Measurements from ENCODE around the gene AK2.
A peak's percentile ranks its signal among the peaks of the same experiment; 100 is the strongest.

DNA sequence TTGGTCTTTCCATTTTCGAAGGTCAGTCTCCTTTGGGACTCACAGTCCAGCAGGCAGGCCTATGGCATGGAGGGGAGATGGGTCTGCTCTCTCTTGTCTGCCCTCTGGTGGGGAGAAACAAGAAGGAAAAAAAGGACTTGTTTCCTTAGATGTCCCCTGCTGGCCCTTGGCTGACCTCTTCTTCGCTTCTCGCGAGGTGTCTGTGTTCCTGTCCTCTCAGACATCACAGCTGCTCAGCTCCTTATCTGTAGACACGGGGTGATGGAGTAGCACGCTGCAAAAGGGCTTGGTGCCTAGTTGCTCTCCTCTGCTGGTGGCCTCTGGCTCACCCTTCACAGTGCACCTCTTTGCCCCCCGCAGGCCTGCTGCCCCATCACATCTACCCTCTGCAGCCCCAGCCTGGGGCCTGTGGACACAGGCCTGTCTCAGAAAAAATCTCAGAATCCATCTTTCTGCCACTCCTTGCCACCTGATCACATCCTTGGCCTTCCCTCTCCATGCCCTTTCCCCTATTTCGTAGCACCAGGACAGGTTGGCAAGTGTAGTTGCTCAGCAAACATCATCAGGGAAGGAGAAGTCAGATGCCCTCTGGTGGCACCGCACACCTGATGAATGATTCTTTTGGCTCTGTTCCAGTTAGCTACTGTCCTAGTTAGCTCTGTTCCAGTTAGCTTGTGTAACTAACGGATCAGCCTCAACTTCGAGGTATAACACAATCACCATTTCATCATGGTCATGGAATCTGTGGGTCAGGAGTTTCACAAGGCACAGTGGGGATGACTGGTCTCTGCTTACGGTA, 18.7 kb upstream of the AK2 start:
- TF ChIP-seq, protein P1, sequence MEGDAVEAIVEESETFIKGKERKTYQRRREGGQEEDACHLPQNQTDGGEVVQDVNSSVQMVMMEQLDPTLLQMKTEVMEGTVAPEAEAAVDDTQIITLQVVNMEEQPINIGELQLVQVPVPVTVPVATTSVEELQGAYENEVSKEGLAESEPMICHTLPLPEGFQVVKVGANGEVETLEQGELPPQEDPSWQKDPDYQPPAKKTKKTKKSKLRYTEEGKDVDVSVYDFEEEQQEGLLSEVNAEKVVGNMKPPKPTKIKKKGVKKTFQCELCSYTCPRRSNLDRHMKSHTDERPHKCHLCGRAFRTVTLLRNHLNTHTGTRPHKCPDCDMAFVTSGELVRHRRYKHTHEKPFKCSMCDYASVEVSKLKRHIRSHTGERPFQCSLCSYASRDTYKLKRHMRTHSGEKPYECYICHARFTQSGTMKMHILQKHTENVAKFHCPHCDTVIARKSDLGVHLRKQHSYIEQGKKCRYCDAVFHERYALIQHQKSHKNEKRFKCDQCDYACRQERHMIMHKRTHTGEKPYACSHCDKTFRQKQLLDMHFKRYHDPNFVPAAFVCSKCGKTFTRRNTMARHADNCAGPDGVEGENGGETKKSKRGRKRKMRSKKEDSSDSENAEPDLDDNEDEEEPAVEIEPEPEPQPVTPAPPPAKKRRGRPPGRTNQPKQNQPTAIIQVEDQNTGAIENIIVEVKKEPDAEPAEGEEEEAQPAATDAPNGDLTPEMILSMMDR (IDR thresholded peaks at IDR 0.05; ENCODE audit: low read depth, low read length, missing input control): peak; percentile 69
- peak in 1 of 2 donors; percentile 76 for TF ChIP-seq EGR1 (IDR thresholded peaks at IDR 0.05; ENCODE audit: low read depth in 2 of 2)
- peak; percentile 79 for TF ChIP-seq SP1 (IDR thresholded peaks at IDR 0.05)
- TF ChIP-seq, protein P2, sequence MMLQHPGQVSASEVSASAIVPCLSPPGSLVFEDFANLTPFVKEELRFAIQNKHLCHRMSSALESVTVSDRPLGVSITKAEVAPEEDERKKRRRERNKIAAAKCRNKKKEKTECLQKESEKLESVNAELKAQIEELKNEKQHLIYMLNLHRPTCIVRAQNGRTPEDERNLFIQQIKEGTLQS (IDR thresholded peaks at IDR 0.05): peak; percentile 97
- peak; percentile 2 for TF ChIP-seq YY1 (IDR thresholded peaks at IDR 0.05)
- peak in 1 of 2 donors; percentile 51 for TF ChIP-seq GABPA (IDR thresholded peaks at IDR 0.05 in 1 of 2, conservative IDR thresholded peaks at IDR 0.05 in 1 of 2)
- no peak for TF ChIP-seq TAF1 (conservative IDR thresholded peaks at IDR 0.05)
- TF ChIP-seq, protein P3, sequence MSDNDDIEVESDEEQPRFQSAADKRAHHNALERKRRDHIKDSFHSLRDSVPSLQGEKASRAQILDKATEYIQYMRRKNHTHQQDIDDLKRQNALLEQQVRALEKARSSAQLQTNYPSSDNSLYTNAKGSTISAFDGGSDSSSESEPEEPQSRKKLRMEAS (IDR thresholded peaks at IDR 0.05): peak; percentile 58
- TF ChIP-seq RXRA (IDR thresholded peaks at IDR 0.05): peak; percentile 92 to 93
- TF ChIP-seq, protein P4, sequence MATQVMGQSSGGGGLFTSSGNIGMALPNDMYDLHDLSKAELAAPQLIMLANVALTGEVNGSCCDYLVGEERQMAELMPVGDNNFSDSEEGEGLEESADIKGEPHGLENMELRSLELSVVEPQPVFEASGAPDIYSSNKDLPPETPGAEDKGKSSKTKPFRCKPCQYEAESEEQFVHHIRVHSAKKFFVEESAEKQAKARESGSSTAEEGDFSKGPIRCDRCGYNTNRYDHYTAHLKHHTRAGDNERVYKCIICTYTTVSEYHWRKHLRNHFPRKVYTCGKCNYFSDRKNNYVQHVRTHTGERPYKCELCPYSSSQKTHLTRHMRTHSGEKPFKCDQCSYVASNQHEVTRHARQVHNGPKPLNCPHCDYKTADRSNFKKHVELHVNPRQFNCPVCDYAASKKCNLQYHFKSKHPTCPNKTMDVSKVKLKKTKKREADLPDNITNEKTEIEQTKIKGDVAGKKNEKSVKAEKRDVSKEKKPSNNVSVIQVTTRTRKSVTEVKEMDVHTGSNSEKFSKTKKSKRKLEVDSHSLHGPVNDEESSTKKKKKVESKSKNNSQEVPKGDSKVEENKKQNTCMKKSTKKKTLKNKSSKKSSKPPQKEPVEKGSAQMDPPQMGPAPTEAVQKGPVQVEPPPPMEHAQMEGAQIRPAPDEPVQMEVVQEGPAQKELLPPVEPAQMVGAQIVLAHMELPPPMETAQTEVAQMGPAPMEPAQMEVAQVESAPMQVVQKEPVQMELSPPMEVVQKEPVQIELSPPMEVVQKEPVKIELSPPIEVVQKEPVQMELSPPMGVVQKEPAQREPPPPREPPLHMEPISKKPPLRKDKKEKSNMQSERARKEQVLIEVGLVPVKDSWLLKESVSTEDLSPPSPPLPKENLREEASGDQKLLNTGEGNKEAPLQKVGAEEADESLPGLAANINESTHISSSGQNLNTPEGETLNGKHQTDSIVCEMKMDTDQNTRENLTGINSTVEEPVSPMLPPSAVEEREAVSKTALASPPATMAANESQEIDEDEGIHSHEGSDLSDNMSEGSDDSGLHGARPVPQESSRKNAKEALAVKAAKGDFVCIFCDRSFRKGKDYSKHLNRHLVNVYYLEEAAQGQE (IDR thresholded peaks at IDR 0.05): peak; percentile 9
- TF ChIP-seq, protein P5, sequence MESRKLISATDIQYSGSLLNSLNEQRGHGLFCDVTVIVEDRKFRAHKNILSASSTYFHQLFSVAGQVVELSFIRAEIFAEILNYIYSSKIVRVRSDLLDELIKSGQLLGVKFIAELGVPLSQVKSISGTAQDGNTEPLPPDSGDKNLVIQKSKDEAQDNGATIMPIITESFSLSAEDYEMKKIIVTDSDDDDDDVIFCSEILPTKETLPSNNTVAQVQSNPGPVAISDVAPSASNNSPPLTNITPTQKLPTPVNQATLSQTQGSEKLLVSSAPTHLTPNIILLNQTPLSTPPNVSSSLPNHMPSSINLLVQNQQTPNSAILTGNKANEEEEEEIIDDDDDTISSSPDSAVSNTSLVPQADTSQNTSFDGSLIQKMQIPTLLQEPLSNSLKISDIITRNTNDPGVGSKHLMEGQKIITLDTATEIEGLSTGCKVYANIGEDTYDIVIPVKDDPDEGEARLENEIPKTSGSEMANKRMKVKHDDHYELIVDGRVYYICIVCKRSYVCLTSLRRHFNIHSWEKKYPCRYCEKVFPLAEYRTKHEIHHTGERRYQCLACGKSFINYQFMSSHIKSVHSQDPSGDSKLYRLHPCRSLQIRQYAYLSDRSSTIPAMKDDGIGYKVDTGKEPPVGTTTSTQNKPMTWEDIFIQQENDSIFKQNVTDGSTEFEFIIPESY (IDR thresholded peaks at IDR 0.05): peak; percentile 87
- TF ChIP-seq JUND (IDR thresholded peaks at IDR 0.05): peak; percentile 92 to 93
